Uterus (tissue), 4 donors: ENCODE results near the gene BICRA. TPM values are rescaled to one million over a fixed set of nuclear protein-coding genes. Genes with fewer than 3 reads are reported as not detected.

Source experiments
- DNase-seq, 2 donors: peaks; one replicate each; pipeline ENCODE4 v3.0.0-alpha.2; 2019 to 2020
- H3K27ac ChIP-seq, 2 donors: fragments of 200-600 bp; sonication (generic); 1 replicate in 1 of 2; 2 replicates in 1 of 2; pipeline ENCODE4 v1.5.1; 2016 to 2018
- H3K27me3 ChIP-seq, 2 donors: fragments of 200-600 bp; sonication (generic); one replicate each; pipeline ENCODE4 v1.5.1; 2018 to 2019; ENCODE audit warnings: control low read depth in 1 of 2
- H3K36me3 ChIP-seq, 2 donors: fragments of 200-600 bp; sonication (generic); one replicate each; pipeline ENCODE4 v1.5.1; 2019; ENCODE audit warnings: control low read depth in 1 of 2
- H3K4me1 ChIP-seq, 2 donors: fragments of 200-600 bp; sonication (generic); one replicate each; pipeline ENCODE4 v1.5.1; 2018 to 2019; ENCODE audit warnings: control low read depth in 1 of 2
- H3K4me3 ChIP-seq, 2 donors: fragments of 200-600 bp; sonication (generic); 1 replicate in 1 of 2; 2 replicates in 1 of 2; pipeline ENCODE4 v1.5.1; 2018 to 2019; ENCODE audit warnings: mild to moderate bottlenecking in 1 of 2
- H3K9me3 ChIP-seq, 2 donors: fragments of 200-600 bp; sonication (generic); one replicate each; pipeline ENCODE4 v1.5.1; 2019; ENCODE audit warnings: control low read depth in 1 of 2
- CTCF ChIP-seq, 4 experiments: fragments of 200-600 bp in 2 of 4; fragments of 450-650 bp in 2 of 4; sonication (generic) in 2 of 4; IDR thresholded peaks; one replicate each; pipeline ENCODE4 v1.5.1; 2016 to 2019; ENCODE audit warnings: antibody characterized with exemption in 4 of 4, mild to moderate bottlenecking in 2 of 4, moderate library complexity in 1 of 4
- POLR2A ChIP-seq, 2 donors: fragments of 450-650 bp; IDR thresholded peaks; one replicate each; pipeline ENCODE4 v1.6.1; 2016; ENCODE audit warnings: antibody characterized with exemption in 2 of 2, mild to moderate bottlenecking in 1 of 2, moderate library complexity in 1 of 2
- intact Hi-C: fragments of 100-400 bp; cut with DNase I; formaldehyde crosslinking; loops from one replicate; pipeline ENCODE4 v1.15.1; 2023; ENCODE audit warnings: low total_unique reads
- total RNA-seq, 4 donors: library from RNA; depleted of rRNA in 3 of 4; stranded (reverse); fragments of >200 nt in 3 of 4; gene quantifications; one replicate each; pipeline versions ENCODE4 v1.1.0 to v1.2.4, GENCODE V29; 2014 to 2023
- donor health status: DM: yes; HTN: yes; CAD: no.

The BICRA gene
- total RNA-seq, 4 donors from 2014 or later: 2.0 to 28.1 (median 20.5) TPM

- TF ChIP-seq CTCF (IDR thresholded peaks at IDR 0.05) (no peak), POLR2A (IDR thresholded peaks at IDR 0.05) (no peak)
Observed at GRCh38 chr19:47679251-47679900, 70.4 kb downstream of the BICRA start.

GRCh38 chr19:47679922-47680857 is 71.3 kb downstream of the BICRA start:
- intact Hi-C loops: no loop called here
- H3K4me3 ChIP-seq: no peak overlapping the region
- DNase-seq: no peak
- TF ChIP-seq CTCF (IDR thresholded peaks at IDR 0.05) (no peak), POLR2A (IDR thresholded peaks at IDR 0.05) (no peak)
- H3K36me3 ChIP-seq: no peaks in the 10 kb centered on the region
- H3K27ac ChIP-seq: no peak overlapping the region
- no peaks in the 10 kb centered on the region for H3K4me1 ChIP-seq
- H3K9me3 ChIP-seq: no peaks in the 10 kb centered on the region
- no peaks in the 10 kb centered on the region for H3K27me3 ChIP-seq

More at GRCh38 chr19:47679251-47679900, 70.4 kb downstream of the BICRA start:
- no peak overlapping the region for H3K27ac ChIP-seq
- no peaks in the 10 kb centered on the region for H3K27me3 ChIP-seq
- H3K36me3 ChIP-seq: no peaks in the 10 kb centered on the region
- H3K4me1 ChIP-seq: no peaks in the 10 kb centered on the region
- intact Hi-C loops: no loop called here
- no peak for DNase-seq
- no peak overlapping the region for H3K4me3 ChIP-seq
- H3K9me3 ChIP-seq: no peaks in the 10 kb centered on the region

- Histone ChIP-seq H3K4me1 (no peaks in the 10 kb centered on the region), H3K4me3 (no peak overlapping the region), H3K27me3 (no peaks in the 10 kb centered on the region), H3K27ac (no peak overlapping the region), H3K9me3 (no peaks in the 10 kb centered on the region), H3K36me3 (no peaks in the 10 kb centered on the region)
- DNase-seq: no peak
- TF ChIP-seq POLR2A (IDR thresholded peaks at IDR 0.05) (no peak), CTCF (IDR thresholded peaks at IDR 0.05) (no peak)
- intact Hi-C loops: no loop called here
Observed at GRCh38 chr19:47680858-47681332, 72.0 kb downstream of the BICRA start.

- Histone ChIP-seq H3K9me3 (no peaks in the 10 kb centered on the region), H3K4me3 (no peak overlapping the region), H3K36me3 (no peaks in the 10 kb centered on the region), H3K27me3 (no peaks in the 10 kb centered on the region), H3K4me1 (no peaks in the 10 kb centered on the region), H3K27ac (no peak overlapping the region)
- intact Hi-C loops: no loop called here
- TF ChIP-seq POLR2A (IDR thresholded peaks at IDR 0.05) (no peak), CTCF (IDR thresholded peaks at IDR 0.05) (no peak)
- DNase-seq: no peak
Observed at GRCh38 chr19:47681388-47681787, 72.5 kb downstream of the BICRA start.

GRCh38 chr19:47681936-47682335 is 73.0 kb downstream of the BICRA start:
- Histone ChIP-seq H3K36me3 (no peaks in the 10 kb centered on the region), H3K27me3 (no peaks in the 10 kb centered on the region), H3K9me3 (no peaks in the 10 kb centered on the region), H3K4me3 (no peak overlapping the region), H3K4me1 (no peaks in the 10 kb centered on the region), H3K27ac (no peak overlapping the region)
- DNase-seq: no peak
- TF ChIP-seq CTCF (IDR thresholded peaks at IDR 0.05): no peak
- TF ChIP-seq POLR2A (IDR thresholded peaks at IDR 0.05): no peak
- intact Hi-C loops: no loop called here
